Rectal smooth muscle tissue (tissue), 1 donor: Measurements from ENCODE around the gene ZGPAT.
"Not testable (repeated sequence)": the region's sequence is repeated elsewhere in the genome, so short reads cannot be mapped to it uniquely, and the experiment has no call there.

ENCODE experiments used
- H3K27ac ChIP-seq: one replicate; pipeline ENCODE4 v1.7.0; 2013; ENCODE audit warnings: low read depth, low read length, inconsistent platforms
- H3K27me3 ChIP-seq: one replicate; pipeline ENCODE4 v1.7.0; 2013; ENCODE audit warnings: low read length; ENCODE audit not compliant: control insufficient read depth, insufficient read depth
- H3K36me3 ChIP-seq: one replicate; pipeline ENCODE4 v1.7.0; 2013; ENCODE audit warnings: low read length; ENCODE audit not compliant: control insufficient read depth, insufficient read depth
- H3K4me1 ChIP-seq: one replicate; pipeline ENCODE4 v1.7.0; 2013; ENCODE audit warnings: low read length; ENCODE audit not compliant: control insufficient read depth, insufficient read depth
- H3K4me3 ChIP-seq: one replicate; pipeline ENCODE4 v1.7.0; 2013; ENCODE audit warnings: low read length
- H3K9ac ChIP-seq: one replicate; pipeline ENCODE4 v1.7.0; 2013; ENCODE audit warnings: low read length

The ZGPAT gene

GRCh38 chr20:63707558-63708300, at the start of gene ZGPAT, which contains the start of gene ARFRP1:
ZGPAT (plus strand) TSS chr20:63708039; CDS start chr20:63708581, 542 bp downstream.
ARFRP1 (minus strand) TSS chr20:63707976; CDS start chr20:63707091, 885 bp downstream.
- peak within 1 kb of the TSS; percentile 62 for H3K9ac ChIP-seq
- no peaks in the 10 kb centered on the region for H3K27me3 ChIP-seq
- peaks cover 12% of the 10 kb centered on the region for H3K4me1 ChIP-seq
- H3K36me3 ChIP-seq: peaks cover 22% of the 10 kb centered on the region
- peak within 1 kb of the TSS; percentile 93 for H3K27ac ChIP-seq
- H3K4me3 ChIP-seq: peak within 1 kb of the TSS; percentile 70

- Histone ChIP-seq H3K9ac (no peak overlapping the region), H3K4me3 (peak overlapping the region; percentile 85), H3K36me3 (peaks cover 8% of the 10 kb centered on the region), H3K27ac (peak overlapping the region; percentile 85), H3K4me1 (peaks cover 18% of the 10 kb centered on the region), H3K27me3 (peaks cover 2% of the 10 kb centered on the region)
Measured at GRCh38 chr20:63658749-63659187, 49.1 kb upstream of the ZGPAT start.

- Histone ChIP-seq H3K36me3 (peaks cover 11% of the 10 kb centered on the region), H3K27ac (peak overlapping the region; percentile 85), H3K9ac (no peak overlapping the region), H3K4me1 (peaks cover 14% of the 10 kb centered on the region), H3K4me3 (peak overlapping the region; percentile 85), H3K27me3 (peaks cover 2% of the 10 kb centered on the region)
Measured at GRCh38 chr20:63659370-63659769, 48.5 kb upstream of the ZGPAT start.

- Histone ChIP-seq H3K4me1 (peaks cover 14% of the 10 kb centered on the region), H3K36me3 (peaks cover 11% of the 10 kb centered on the region)
- not testable (repeated sequence) for H3K4me3 ChIP-seq, H3K27me3 ChIP-seq, H3K9ac ChIP-seq, H3K27ac ChIP-seq
Measured at GRCh38 chr20:63660174-63660573, 47.7 kb upstream of the ZGPAT start.

- Histone ChIP-seq H3K4me3 (no peak overlapping the region), H3K27ac (no peak overlapping the region), H3K27me3 (no peaks in the 10 kb centered on the region), H3K9ac (no peak overlapping the region), H3K36me3 (peaks cover 11% of the 10 kb centered on the region), H3K4me1 (peaks cover 14% of the 10 kb centered on the region)
Measured at GRCh38 chr20:63660622-63661021, 47.2 kb upstream of the ZGPAT start.

- H3K27me3 ChIP-seq: no peaks in the 10 kb centered on the region
- H3K36me3 ChIP-seq: peaks cover 11% of the 10 kb centered on the region
- no peak overlapping the region for H3K27ac ChIP-seq
- H3K4me3 ChIP-seq: no peak overlapping the region
- no peak overlapping the region for H3K9ac ChIP-seq
- peaks cover 14% of the 10 kb centered on the region for H3K4me1 ChIP-seq
Measured at GRCh38 chr20:63661108-63661507, 46.7 kb upstream of the ZGPAT start.

- no peak overlapping the region for H3K27ac ChIP-seq
- H3K36me3 ChIP-seq: peaks cover 12% of the 10 kb centered on the region
- H3K27me3 ChIP-seq: no peaks in the 10 kb centered on the region
- H3K4me1 ChIP-seq: peaks cover 11% of the 10 kb centered on the region
- H3K4me3 ChIP-seq: no peak overlapping the region
- H3K9ac ChIP-seq: no peak overlapping the region
Measured at GRCh38 chr20:63661959-63662812, 45.7 kb upstream of the ZGPAT start.

GRCh38 chr20:63662813-63663189, 45.0 kb upstream of the ZGPAT start:
- H3K4me1 ChIP-seq: peaks cover 7% of the 10 kb centered on the region
- H3K9ac ChIP-seq: no peak overlapping the region
- no peak overlapping the region for H3K27ac ChIP-seq
- H3K36me3 ChIP-seq: peaks cover 15% of the 10 kb centered on the region
- no peak overlapping the region for H3K4me3 ChIP-seq
- no peaks in the 10 kb centered on the region for H3K27me3 ChIP-seq

- peaks cover 7% of the 10 kb centered on the region for H3K4me1 ChIP-seq
Measured at GRCh38 chr20:63663332-63664066, 44.3 kb upstream of the ZGPAT start.

GRCh38 chr20:63664143-63664851, 43.5 kb upstream of the ZGPAT start:
- no peak overlapping the region for H3K9ac ChIP-seq
- no peak overlapping the region for H3K27ac ChIP-seq
- peaks cover 2% of the 10 kb centered on the region for H3K4me1 ChIP-seq

More at GRCh38 chr20:63663332-63664066, 44.3 kb upstream of the ZGPAT start:
- H3K4me3 ChIP-seq: no peak overlapping the region
- H3K27me3 ChIP-seq: no peaks in the 10 kb centered on the region
- peaks cover 15% of the 10 kb centered on the region for H3K36me3 ChIP-seq
- H3K27ac ChIP-seq: no peak overlapping the region
- no peak overlapping the region for H3K9ac ChIP-seq

GRCh38 chr20:63664861-63665594, 42.8 kb upstream of the ZGPAT start:
- no peak overlapping the region for H3K9ac ChIP-seq
- no peak overlapping the region for H3K27ac ChIP-seq

More at GRCh38 chr20:63664143-63664851, 43.5 kb upstream of the ZGPAT start:
- no peak overlapping the region for H3K4me3 ChIP-seq
- peaks cover 15% of the 10 kb centered on the region for H3K36me3 ChIP-seq
- H3K27me3 ChIP-seq: no peaks in the 10 kb centered on the region

More at GRCh38 chr20:63664861-63665594, 42.8 kb upstream of the ZGPAT start:
- Histone ChIP-seq H3K4me1 (no peaks in the 10 kb centered on the region), H3K36me3 (peaks cover 15% of the 10 kb centered on the region), H3K27me3 (no peaks in the 10 kb centered on the region), H3K4me3 (no peak overlapping the region)
